Middle frontal gyrus (tissue), 1 donor: ENCODE data around the gene MRO.
"Not testable (repeated sequence)": the region's sequence is repeated elsewhere in the genome, so short reads cannot be mapped to it uniquely, and the experiment has no call there.

ENCODE experiments used
- DNase-seq: peaks from one replicate; pipeline ENCODE4 v3.0.0-alpha.2; 2015; ENCODE audit warnings: low spot score; ENCODE audit errors: extremely low spot score

The MRO gene

GRCh38 chr18:50793641-50794565 lies 25.9 kb downstream of the MRO start:
- DNase-seq, result no peak

- no peak for DNase-seq
Observed at GRCh38 chr18:50792885-50793284, 26.9 kb downstream of the MRO start.

- no peak for DNase-seq
Observed at GRCh38 chr18:50791599-50792438, 28.0 kb downstream of the MRO start.

GRCh38 chr18:50790948-50791347 lies 28.9 kb downstream of the MRO start:
- no peak for DNase-seq

DNA sequence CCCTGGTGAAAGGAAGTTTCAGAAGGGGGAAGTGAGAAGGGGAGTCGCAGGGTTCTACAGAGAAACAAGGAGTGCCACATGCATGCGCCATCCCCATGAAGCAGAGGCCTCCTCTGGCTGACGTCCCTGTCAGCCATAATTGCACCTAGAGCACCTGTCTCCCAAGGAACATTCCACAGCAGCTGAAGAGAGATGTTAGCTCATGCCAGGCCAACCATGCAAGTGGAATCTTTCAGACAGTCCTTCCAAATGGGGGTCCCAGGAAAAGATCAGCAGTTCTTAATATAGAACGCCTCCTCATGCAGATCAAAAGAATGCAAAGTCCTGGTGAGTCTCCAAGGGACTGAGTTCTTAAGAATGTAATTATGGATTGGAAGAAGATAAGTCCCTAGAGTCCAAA lies 29.6 kb downstream of the MRO start:
- no peak for DNase-seq

DNA sequence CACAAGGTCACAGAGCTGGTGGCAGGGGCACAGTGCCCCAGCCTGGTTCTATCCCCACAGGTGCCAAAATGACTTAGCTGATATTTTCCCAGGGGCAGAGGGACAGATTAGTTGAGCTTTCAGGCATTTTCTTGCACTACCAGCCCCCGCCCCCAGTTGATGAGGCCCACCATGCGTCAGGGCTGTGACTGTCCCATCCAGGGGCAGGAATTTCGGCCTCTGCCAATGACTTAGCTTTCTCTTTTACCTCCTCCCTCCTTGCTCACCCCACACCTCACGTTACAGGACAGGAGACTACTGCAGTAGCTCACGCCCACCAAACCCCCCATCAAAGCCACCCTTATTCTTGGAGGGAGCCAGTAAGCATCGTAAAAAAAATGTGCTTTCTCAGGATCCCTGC lies 31.5 kb downstream of the MRO start:
- DNase-seq, result no peak

DNA sequence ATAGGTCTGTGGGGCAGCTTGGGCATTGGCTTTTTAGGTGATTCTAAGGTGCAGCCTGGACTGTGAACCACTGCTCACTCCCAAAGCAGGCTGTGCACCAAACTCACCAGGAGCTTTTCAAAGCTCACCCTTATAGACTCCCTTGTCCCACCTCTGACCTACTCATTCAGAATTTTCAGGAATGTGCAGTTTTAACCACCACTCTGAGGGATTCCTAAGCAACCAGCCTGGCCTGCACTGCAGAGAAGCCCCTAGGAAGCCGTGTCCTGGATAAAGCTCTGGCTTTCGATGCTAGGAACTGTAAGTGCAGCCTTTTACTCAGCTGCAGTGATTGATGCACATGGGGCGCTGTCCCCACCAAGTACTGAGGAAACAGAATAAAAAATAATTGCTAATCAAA lies 33.0 kb downstream of the MRO start:
- no peak for DNase-seq

GRCh38 chr18:50783553-50783952 lies 36.3 kb downstream of the MRO start:
- no peak for DNase-seq

DNA sequence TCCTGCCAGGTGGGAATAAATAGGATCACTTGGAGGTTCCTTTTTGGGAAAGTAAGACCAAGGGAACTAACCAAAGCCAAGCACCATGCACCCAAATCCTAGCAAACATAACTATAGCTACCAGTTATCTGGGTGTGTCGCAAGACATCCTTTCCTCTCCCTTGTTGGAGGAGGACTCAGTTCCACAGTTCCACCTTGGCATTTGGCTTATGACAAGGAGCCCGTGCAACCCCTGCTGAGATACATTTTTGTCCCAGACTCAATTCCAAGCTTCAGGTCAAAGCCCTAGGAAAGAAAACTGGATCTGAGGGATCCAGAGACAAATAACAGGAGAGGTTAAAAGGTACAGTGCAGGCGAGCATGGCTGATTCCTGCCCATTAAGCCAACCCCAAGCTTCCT lies 40.8 kb downstream of the MRO start:
- DNase-seq, result not testable (repeated sequence)

DNA sequence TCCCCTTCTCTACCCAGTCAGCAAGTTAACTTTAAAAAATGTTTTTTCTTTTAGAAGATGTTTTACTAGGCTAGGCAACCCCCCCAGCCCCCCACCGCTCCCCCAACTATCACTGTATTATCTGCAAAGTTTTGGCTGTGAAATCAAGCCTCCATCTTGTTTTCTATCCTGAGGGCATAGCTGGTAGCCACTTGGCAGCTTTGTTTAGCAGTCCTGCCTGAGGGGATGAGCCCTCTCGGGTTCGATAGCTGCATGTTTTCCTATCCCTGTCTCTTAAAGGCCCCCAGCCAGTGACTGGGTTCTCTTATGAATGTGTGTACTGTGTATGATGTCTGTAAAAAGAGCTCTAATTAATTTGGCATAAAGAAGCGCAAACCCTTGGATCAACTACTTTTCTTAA lies 43.4 kb downstream of the MRO start:
- no peak for DNase-seq

- no peak for DNase-seq
Observed at GRCh38 chr18:50775726-50776125, 44.1 kb downstream of the MRO start.

GRCh38 chr18:50775207-50775606 lies 44.6 kb downstream of the MRO start:
- DNase-seq, result no peak

DNA sequence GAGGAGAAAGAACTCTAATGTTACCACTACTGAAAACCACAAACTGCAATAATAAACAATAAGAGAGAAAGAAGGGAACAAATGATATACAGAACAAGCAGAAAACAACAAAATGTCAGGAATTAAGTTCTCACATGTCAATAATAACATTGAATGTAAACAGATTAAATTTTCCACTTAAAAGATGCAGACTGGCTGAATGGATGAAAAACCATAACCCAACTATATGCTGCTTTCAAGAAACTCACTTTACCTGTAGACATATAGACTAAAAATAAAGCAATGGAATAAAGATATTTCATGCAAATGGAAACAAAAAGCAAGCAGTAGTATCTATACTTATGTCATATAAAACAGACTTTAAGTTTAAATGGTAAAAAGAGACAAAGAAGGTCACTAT lies 50.4 kb downstream of the MRO start:
- DNase-seq, result no peak

GRCh38 chr18:50757358-50757757 lies 62.5 kb downstream of the MRO start:
- DNase-seq, result no peak

DNA sequence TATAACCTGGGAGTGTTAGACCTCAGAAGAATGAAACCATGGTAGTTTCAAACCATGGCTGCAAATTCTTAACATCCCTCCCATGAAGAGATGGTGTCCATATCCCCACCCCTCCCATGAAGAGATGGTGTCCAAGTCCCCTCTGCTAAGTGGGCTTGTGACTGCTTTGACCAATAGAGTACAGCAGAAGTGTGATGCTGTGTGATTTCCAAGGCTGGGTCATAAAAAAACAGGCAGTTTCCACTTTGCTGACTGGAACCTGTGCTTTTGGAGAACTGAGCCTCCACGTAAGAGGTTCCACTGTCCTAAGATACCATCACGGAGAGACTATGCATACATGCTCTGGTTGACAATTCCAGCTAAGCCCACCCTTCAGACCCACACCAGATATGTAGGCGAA lies 65.5 kb downstream of the MRO start:
- no peak for DNase-seq

DNA sequence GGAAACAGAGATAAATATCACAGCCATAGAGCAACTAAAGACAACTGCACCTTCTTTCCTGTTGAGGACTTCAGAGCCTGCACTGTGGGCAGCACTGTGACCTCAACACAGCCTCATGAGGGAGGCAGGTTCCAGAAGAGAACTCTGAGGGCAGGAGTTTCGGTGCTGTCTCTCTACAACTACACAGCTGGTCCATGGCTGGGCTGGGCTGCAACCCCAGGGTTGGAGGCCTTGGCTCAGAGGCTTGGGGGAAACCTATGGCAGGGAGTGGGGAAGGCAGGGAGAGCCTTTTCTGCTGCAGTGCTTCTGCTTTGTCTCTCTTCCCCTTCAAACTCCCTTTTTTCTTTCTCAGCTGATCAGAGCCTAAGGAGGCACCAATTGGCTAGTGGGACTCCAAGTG lies 66.5 kb downstream of the MRO start:
- no peak for DNase-seq

- DNase-seq, result no peak
Observed at GRCh38 chr18:50751947-50752346, 67.9 kb downstream of the MRO start.

- DNase-seq, result no peak
Observed at GRCh38 chr18:50751490-50751889, 68.3 kb downstream of the MRO start.

- no peak for DNase-seq
Observed at GRCh38 chr18:50750546-50750945, 69.3 kb downstream of the MRO start.

- DNase-seq, result no peak
Observed at GRCh38 chr18:50749945-50750344, 69.9 kb downstream of the MRO start.

GRCh38 chr18:50749421-50749820 lies 70.4 kb downstream of the MRO start:
- DNase-seq, result no peak
